ENCODE measurements around the gene MAPK10.

DNA sequence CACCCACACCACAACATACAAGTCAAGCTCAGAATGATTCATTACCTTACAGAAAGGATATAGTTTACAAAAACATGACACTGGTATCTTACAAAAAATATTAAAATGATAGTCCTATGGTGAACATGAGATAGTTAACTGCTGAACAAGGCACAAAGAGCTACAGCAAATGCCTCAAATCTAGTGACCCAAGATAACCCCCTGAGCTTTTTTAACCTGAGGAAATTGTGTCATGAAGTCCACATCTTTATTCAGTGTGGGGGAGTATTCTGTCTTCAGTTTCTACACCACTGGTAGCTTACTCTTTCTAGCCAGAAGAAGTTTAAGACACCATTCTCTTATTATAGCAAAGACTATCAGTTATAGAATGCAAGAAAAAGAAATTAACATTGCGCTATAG lies 218.7 kb downstream of the MAPK10 start:
- TF ChIP-seq CHD1 (IDR thresholded peaks at IDR 0.05; ENCODE audit: low read depth, low read length) (no peak), KLF5 (IDR thresholded peaks at IDR 0.05; ENCODE audit: partially characterized antibody) (no peak), MEF2A (IDR thresholded peaks at IDR 0.05; ENCODE audit: insufficient read depth, low read depth, low read length) (no peak), EP300 (IDR thresholded peaks at IDR 0.05; ENCODE audit: borderline replicate concordance in 1 of 2, control insufficient read depth in 1 of 2, low read depth in 2 of 2, low read length in 2 of 2) (no peak)
- TF ChIP-seq, protein P1, sequence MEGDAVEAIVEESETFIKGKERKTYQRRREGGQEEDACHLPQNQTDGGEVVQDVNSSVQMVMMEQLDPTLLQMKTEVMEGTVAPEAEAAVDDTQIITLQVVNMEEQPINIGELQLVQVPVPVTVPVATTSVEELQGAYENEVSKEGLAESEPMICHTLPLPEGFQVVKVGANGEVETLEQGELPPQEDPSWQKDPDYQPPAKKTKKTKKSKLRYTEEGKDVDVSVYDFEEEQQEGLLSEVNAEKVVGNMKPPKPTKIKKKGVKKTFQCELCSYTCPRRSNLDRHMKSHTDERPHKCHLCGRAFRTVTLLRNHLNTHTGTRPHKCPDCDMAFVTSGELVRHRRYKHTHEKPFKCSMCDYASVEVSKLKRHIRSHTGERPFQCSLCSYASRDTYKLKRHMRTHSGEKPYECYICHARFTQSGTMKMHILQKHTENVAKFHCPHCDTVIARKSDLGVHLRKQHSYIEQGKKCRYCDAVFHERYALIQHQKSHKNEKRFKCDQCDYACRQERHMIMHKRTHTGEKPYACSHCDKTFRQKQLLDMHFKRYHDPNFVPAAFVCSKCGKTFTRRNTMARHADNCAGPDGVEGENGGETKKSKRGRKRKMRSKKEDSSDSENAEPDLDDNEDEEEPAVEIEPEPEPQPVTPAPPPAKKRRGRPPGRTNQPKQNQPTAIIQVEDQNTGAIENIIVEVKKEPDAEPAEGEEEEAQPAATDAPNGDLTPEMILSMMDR (IDR thresholded peaks at IDR 0.05 in 2 of 3, conservative IDR thresholded peaks at IDR 0.05 in 1 of 3; ENCODE audit: control insufficient read depth in 2 of 3, extremely low read depth in 1 of 3, insufficient read depth in 1 of 3, low read depth in 3 of 3, low read length in 3 of 3), result no peak

All from GM12878 (cell line).